Measurements from ENCODE around the gene HIPK2. TPM values are rescaled to one million over a fixed set of nuclear protein-coding genes. Genes with fewer than 3 reads are reported as not detected.

Gene HIPK2
- total RNA-seq, 2 experiments from 2014 or later: 22.5 to 27.5 TPM

DNA sequence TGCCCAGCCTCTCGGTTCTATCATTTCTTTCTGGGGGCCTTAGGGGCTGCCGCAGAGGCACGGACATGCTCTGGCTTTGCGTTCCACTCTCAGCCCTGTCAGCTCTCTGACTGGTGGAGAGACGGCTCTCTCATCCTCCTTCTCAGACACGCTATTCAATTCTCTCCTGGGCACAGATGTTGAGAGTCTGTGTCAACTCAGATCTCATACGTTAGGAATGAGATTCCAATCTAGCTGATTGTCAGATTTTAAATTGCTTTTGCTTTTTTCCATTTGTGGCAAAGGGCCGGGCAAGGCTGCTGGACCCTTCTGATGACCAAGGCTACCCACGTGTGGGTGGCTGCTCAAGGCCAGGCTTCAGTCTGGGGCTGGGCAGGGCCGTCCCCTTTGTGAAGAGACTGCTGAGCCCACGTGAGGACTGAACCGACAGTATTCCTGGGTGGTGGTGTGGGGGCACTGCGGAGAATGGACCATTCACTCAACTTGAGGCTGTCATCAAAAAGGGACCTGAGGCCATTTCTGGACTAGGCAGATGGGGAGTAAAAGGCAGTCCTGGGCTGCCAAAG, 182.8 kb downstream of the HIPK2 start:
- CTCF ChIA-PET: no interaction called here
- H3K4me1 Mint-ChIP-seq: no peaks in the 10 kb centered on the region
- H3K4me3 Mint-ChIP-seq: no peak overlapping the region
- H3K27me3 Mint-ChIP-seq: no peaks in the 10 kb centered on the region
- no peak for DNase-seq
- no peak overlapping the region for H3K27ac Mint-ChIP-seq
- POLR2A ChIA-PET: no interaction called here
- peaks cover 15% of the 10 kb centered on the region for H3K36me3 Mint-ChIP-seq (ENCODE audit: low read depth)
- H3K9me3 Mint-ChIP-seq: no peaks in the 10 kb centered on the region

- ChIA-PET POLR2A (no interaction called here), CTCF (interaction anchor here (0.5 to 1.4 kb wide), 2 partner anchors 27 to 371 kb away, joined by 3 read pairs; no protein-coding TSS in a partner anchor)
- Mint-ChIP-seq H3K4me3 (no peak overlapping the region), H3K9me3 (no peaks in the 10 kb centered on the region), H3K4me1 (no peaks in the 10 kb centered on the region), H3K27ac (no peak overlapping the region), H3K36me3 (ENCODE audit: low read depth) (peaks cover 12% of the 10 kb centered on the region), H3K27me3 (no peaks in the 10 kb centered on the region)
- no peak for DNase-seq
These were observed 183.7 kb downstream of the HIPK2 start for GRCh38 chr7:139594090-139594489.

DNA sequence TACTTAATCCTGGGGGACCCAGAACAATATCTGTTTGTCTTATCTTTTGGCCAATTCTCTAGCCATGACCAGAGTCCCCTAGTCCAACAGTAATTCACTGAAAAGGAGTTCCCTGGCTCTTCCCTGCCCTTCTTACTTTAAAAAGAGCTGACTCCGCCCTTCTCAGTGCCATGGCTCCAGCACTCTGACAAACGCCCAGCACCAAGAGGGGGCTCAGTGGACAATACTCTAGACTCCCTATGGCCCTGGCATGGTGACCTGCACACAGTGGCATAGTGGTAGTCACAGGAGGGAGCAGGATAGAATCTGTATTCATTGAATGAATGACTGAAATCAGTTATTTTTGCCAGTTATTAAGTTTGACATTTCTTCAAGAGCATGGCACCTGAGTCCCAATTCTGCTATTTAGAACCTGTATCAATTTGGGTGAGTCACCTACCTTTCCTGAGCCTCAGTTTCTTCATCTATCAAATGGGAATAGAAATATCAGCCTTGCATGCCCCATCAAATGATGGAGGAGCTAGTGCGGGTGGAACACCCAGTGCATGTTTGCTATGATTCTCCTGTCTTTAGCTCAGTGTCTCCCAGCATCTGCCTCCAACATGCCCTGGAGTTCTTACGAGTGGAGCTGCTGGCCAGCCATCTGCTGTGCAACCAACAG, 184.9 kb downstream of the HIPK2 start:
- no peak overlapping the region for H3K4me3 Mint-ChIP-seq
- no peaks in the 10 kb centered on the region for H3K27me3 Mint-ChIP-seq
- ChIA-PET POLR2A (no interaction called here), CTCF (interaction anchor here (1.4 to 6.5 kb wide), 2 partner anchors 9 to 25 kb away, joined by 3 to 29 read pairs; no protein-coding TSS in a partner anchor)
- no peak overlapping the region for H3K27ac Mint-ChIP-seq
- H3K4me1 Mint-ChIP-seq: no peaks in the 10 kb centered on the region
- peaks cover 12% of the 10 kb centered on the region for H3K36me3 Mint-ChIP-seq (ENCODE audit: low read depth)
- DNase-seq: no peak
- H3K9me3 Mint-ChIP-seq: no peaks in the 10 kb centered on the region

- POLR2A ChIA-PET: no interaction called here
- H3K9me3 Mint-ChIP-seq: no peaks in the 10 kb centered on the region
These were observed 186.1 kb downstream of the HIPK2 start for GRCh38 chr7:139591550-139592195.

DNA sequence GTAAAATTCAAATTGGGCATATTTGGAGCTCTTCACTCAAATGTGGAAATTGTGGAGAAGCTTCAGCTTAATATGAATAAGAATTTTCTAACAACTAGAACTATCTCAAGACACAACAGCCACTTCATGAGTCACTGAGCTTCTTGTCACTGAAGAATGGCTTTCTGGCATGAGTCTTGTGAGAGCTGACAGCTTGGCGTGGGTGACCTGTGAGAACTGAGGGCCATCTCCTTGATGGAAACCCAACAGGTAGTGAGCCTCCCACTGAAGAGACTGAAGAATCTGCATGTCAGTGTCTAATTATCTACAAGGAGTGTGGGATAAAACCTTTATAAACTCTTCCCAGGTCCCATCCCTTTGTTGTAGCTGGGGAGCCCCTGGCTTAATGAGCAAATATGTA, 188.3 kb downstream of the HIPK2 start:
- Mint-ChIP-seq H3K27me3 (no peaks in the 10 kb centered on the region), H3K9me3 (no peaks in the 10 kb centered on the region), H3K36me3 (ENCODE audit: low read depth) (peaks cover 5% of the 10 kb centered on the region), H3K4me1 (no peaks in the 10 kb centered on the region), H3K4me3 (no peak overlapping the region), H3K27ac (no peak overlapping the region)
- POLR2A ChIA-PET: no interaction called here
- no peak for DNase-seq
- CTCF ChIA-PET: interaction anchor here (0.6 to 6.5 kb wide), 5 partner anchors 9 to 95 kb away, joined by 3 to 29 read pairs (median 4); no protein-coding TSS in a partner anchor

More at GRCh38 chr7:139591550-139592195, 186.1 kb downstream of the HIPK2 start:
- peaks cover 13% of the 10 kb centered on the region for H3K36me3 Mint-ChIP-seq (ENCODE audit: low read depth)
- H3K27me3 Mint-ChIP-seq: no peaks in the 10 kb centered on the region
- no peak overlapping the region for H3K4me3 Mint-ChIP-seq
- DNase-seq: no peak
- H3K4me1 Mint-ChIP-seq: no peaks in the 10 kb centered on the region
- CTCF ChIA-PET: interaction anchor here (0.9 to 6.5 kb wide), 3 partner anchors 10 to 242 kb away, joined by 3 to 29 read pairs (median 3); no protein-coding TSS in a partner anchor
- no peak overlapping the region for H3K27ac Mint-ChIP-seq

GRCh38 chr7:139588632-139589031, 189.2 kb downstream of the HIPK2 start:
- POLR2A ChIA-PET: no interaction called here
- Mint-ChIP-seq H3K36me3 (ENCODE audit: low read depth) (peaks cover 5% of the 10 kb centered on the region), H3K4me3 (no peak overlapping the region), H3K27ac (no peak overlapping the region), H3K27me3 (no peaks in the 10 kb centered on the region), H3K9me3 (no peaks in the 10 kb centered on the region), H3K4me1 (peaks cover 7% of the 10 kb centered on the region)
- CTCF ChIA-PET: interaction anchor here (0.6 to 6.5 kb wide), 4 partner anchors 9 to 179 kb away, joined by 3 to 29 read pairs (median 4); no protein-coding TSS in a partner anchor
- DNase-seq: no peak

GRCh38 chr7:139587535-139587934, 190.3 kb downstream of the HIPK2 start:
- H3K4me3 Mint-ChIP-seq: no peak overlapping the region
- CTCF ChIA-PET: interaction anchor here (1.1 to 6.5 kb wide), 2 partner anchors 15 to 40 kb away, joined by 3 to 29 read pairs; no protein-coding TSS in a partner anchor
- no peak for DNase-seq
- H3K9me3 Mint-ChIP-seq: no peaks in the 10 kb centered on the region
- no peaks in the 10 kb centered on the region for H3K27me3 Mint-ChIP-seq
- peaks cover 18% of the 10 kb centered on the region for H3K4me1 Mint-ChIP-seq
- POLR2A ChIA-PET: no interaction called here
- peaks cover 3% of the 10 kb centered on the region for H3K36me3 Mint-ChIP-seq (ENCODE audit: low read depth)
- no peak overlapping the region for H3K27ac Mint-ChIP-seq

- POLR2A ChIA-PET: no interaction called here
- CTCF ChIA-PET: interaction anchor here (1.1 kb wide), 1 partner anchor 11 kb away, joined by 4 read pairs; no protein-coding TSS in a partner anchor
- DNase-seq: no peak
- no peak overlapping the region for H3K4me3 Mint-ChIP-seq
- H3K36me3 Mint-ChIP-seq (ENCODE audit: low read depth): peaks cover 3% of the 10 kb centered on the region
- peaks cover 20% of the 10 kb centered on the region for H3K4me1 Mint-ChIP-seq
- no peaks in the 10 kb centered on the region for H3K27me3 Mint-ChIP-seq
- H3K9me3 Mint-ChIP-seq: no peaks in the 10 kb centered on the region
- no peak overlapping the region for H3K27ac Mint-ChIP-seq
These were observed 191.5 kb downstream of the HIPK2 start for GRCh38 chr7:139586286-139586685.

GRCh38 chr7:139585042-139585441, 192.8 kb downstream of the HIPK2 start:
- ChIA-PET CTCF (interaction anchor here (1.2 kb wide), 1 partner anchor 9 kb away, joined by 3 read pairs; no protein-coding TSS in a partner anchor), POLR2A (no interaction called here)
- no peaks in the 10 kb centered on the region for H3K9me3 Mint-ChIP-seq
- no peak for DNase-seq
- no peak overlapping the region for H3K4me3 Mint-ChIP-seq
- H3K36me3 Mint-ChIP-seq (ENCODE audit: low read depth): peaks cover 3% of the 10 kb centered on the region
- H3K27ac Mint-ChIP-seq: no peak overlapping the region
- H3K27me3 Mint-ChIP-seq: no peaks in the 10 kb centered on the region
- H3K4me1 Mint-ChIP-seq: peaks cover 20% of the 10 kb centered on the region

GRCh38 chr7:139583826-139584553, 193.8 kb downstream of the HIPK2 start:
- Mint-ChIP-seq H3K36me3 (ENCODE audit: low read depth) (peaks cover 3% of the 10 kb centered on the region), H3K4me1 (peaks cover 20% of the 10 kb centered on the region), H3K4me3 (no peak overlapping the region), H3K27ac (no peak overlapping the region), H3K27me3 (no peaks in the 10 kb centered on the region), H3K9me3 (no peaks in the 10 kb centered on the region)
- POLR2A ChIA-PET: no interaction called here
- no peak for DNase-seq
- CTCF ChIA-PET: interaction anchor here (0.5 to 1.2 kb wide), 3 partner anchors 8 to 37 kb away, joined by 3 to 4 read pairs (median 3); no protein-coding TSS in a partner anchor

- peak overlapping the region; percentile 41 for H3K27ac Mint-ChIP-seq
- DNase-seq: no peak
- ChIA-PET POLR2A (no interaction called here), CTCF (no interaction called here)
- peaks cover 3% of the 10 kb centered on the region for H3K36me3 Mint-ChIP-seq (ENCODE audit: low read depth)
- no peaks in the 10 kb centered on the region for H3K9me3 Mint-ChIP-seq
- no peaks in the 10 kb centered on the region for H3K27me3 Mint-ChIP-seq
- no peak overlapping the region for H3K4me3 Mint-ChIP-seq
- peaks cover 20% of the 10 kb centered on the region for H3K4me1 Mint-ChIP-seq
These were observed 195.1 kb downstream of the HIPK2 start for GRCh38 chr7:139582671-139583155.

- H3K4me1 Mint-ChIP-seq: peaks cover 20% of the 10 kb centered on the region
- CTCF ChIA-PET: interaction anchor here (0.6 to 2.1 kb wide), 2 partner anchors 20 to 726 kb away, joined by 3 to 8 read pairs; no protein-coding TSS in a partner anchor
- H3K9me3 Mint-ChIP-seq: no peaks in the 10 kb centered on the region
- POLR2A ChIA-PET: no interaction called here
- H3K36me3 Mint-ChIP-seq (ENCODE audit: low read depth): peaks cover 3% of the 10 kb centered on the region
- no peaks in the 10 kb centered on the region for H3K27me3 Mint-ChIP-seq
- H3K27ac Mint-ChIP-seq: no peak overlapping the region
- no peak overlapping the region for H3K4me3 Mint-ChIP-seq
- no peak for DNase-seq
These were observed 195.6 kb downstream of the HIPK2 start for GRCh38 chr7:139582130-139582650.

Measured in activated CD4-positive, alpha-beta T cell treated with anti-CD3 and anti-CD28 coated beads, Interleukin-2, amount 10 ng/mL, durations not matched to agents 7 days and 5 days (primary cell).